Measurements from ENCODE around the gene C4orf33.

The C4orf33 gene

DNA sequence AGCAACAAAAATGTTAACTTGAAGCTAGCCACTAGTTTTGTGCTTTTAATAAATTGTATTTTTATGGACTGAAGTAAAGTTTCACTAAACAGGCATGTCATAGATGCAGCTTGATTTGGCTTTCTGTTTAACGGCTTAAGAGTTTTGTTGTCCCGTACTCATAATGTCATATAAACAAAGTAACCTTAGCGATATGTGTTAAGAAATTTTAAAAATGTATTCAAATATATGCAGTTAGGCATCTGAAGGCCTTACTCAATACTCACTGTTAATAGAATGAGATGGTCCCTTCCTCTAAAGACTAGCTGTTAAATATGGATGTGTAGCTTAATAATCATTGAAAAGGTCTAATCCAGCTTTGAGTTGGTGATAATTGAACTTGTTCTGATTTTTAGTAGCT lies 1.6 kb upstream of the C4orf33 start:
- ChIA-PET POLR2A (no interaction called here), CTCF (no interaction called here)
- peak overlapping the region; percentile 88 for H3K4me3 ChIP-seq (ENCODE audit: low read depth, low read length)

DNA sequence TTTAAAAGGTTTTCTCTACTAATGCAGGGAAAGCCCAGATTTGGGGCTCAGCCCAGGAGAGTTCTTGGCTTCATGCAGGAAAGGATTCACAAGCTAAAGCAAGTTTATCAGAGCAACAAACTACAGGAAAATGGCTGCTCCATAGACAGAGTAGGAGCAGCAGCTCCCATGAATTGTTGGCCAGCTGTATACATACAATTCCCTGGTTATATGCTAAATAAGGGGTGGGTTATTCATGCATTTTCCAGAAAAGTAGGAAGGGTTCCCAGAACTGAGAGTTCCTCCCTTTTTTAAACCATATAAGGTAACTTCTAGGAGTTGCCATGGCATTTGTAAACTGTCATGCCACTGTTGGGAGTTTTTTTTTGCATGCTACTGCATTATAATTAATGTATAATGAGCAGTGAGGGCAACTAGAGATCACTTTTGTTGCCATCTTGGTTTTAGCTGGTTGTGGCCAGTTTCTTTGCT lies 2.6 kb downstream of the C4orf33 start:
- peaks cover 0 to 6% of the 10 kb centered on the region in 2 experiments; a peak in 1 of 3 replicates for H3K36me3 ChIP-seq (ENCODE audit: control insufficient read depth in 2 of 2, insufficient read depth in 1 of 2, low read length in 2 of 2)
- H3K4me1 ChIP-seq (ENCODE audit: control insufficient read depth, insufficient read depth, low read length): no peaks in the 10 kb centered on the region
- no peak for TF ChIP-seq ZNF521 (tag by site-specific recombination; IDR thresholded peaks at IDR 0.05)
- no peak for TF ChIP-seq SP2 (tag by site-specific recombination; IDR thresholded peaks at IDR 0.05)
- TF ChIP-seq ZNF2 (tag by site-specific recombination; IDR thresholded peaks at IDR 0.05): no peak
- CTCF ChIA-PET: no interaction called here
- POLR2A ChIA-PET: no interaction called here
- no peak overlapping the region for H3K4me3 ChIP-seq (ENCODE audit: low read depth, low read length)
- no peak overlapping the region for H3K27ac ChIP-seq (ENCODE audit: extremely low read depth, low read depth, low read length)
- H3K9me3 ChIP-seq (ENCODE audit: control insufficient read depth, insufficient read depth, low read depth, low read length): no peaks in the 10 kb centered on the region

More for the DNA sequence above, 1.6 kb upstream of the C4orf33 start:
- Histone ChIP-seq H3K9me3 (ENCODE audit: control insufficient read depth, insufficient read depth, low read depth, low read length) (no peaks in the 10 kb centered on the region), H3K36me3 (ENCODE audit: control insufficient read depth in 2 of 2, insufficient read depth in 1 of 2, low read length in 2 of 2) (no peaks in the 10 kb centered on the region), H3K4me1 (ENCODE audit: control insufficient read depth, insufficient read depth, low read length) (no peaks in the 10 kb centered on the region), H3K27ac (ENCODE audit: extremely low read depth, low read depth, low read length) (no peak overlapping the region)
- TF ChIP-seq ZNF791 (tag by site-specific recombination; IDR thresholded peaks at IDR 0.05) (no peak), ZSCAN23 (tag by site-specific recombination; IDR thresholded peaks at IDR 0.05) (no peak), ZNF169 (tag by site-specific recombination; IDR thresholded peaks at IDR 0.05) (no peak), ZNF558 (tag by site-specific recombination; IDR thresholded peaks at IDR 0.05) (no peak), ZNF555 (tag by site-specific recombination; conservative IDR thresholded peaks at IDR 0.05) (no peak), ZBTB20 (tag by site-specific recombination; IDR thresholded peaks at IDR 0.05) (no peak), ZNF266 (tag by site-specific recombination; IDR thresholded peaks at IDR 0.05; ENCODE audit: low read depth) (no peak), SP3 (tag by site-specific recombination; IDR thresholded peaks at IDR 0.05) (no peak), KLF9 (tag by site-specific recombination; IDR thresholded peaks at IDR 0.05; ENCODE audit: low read depth) (no peak), ZNF214 (tag by site-specific recombination; IDR thresholded peaks at IDR 0.05; ENCODE audit: borderline replicate concordance) (no peak), GLI2 (tag by site-specific recombination; IDR thresholded peaks at IDR 0.05; ENCODE audit: borderline replicate concordance, low read depth) (no peak), SCRT1 (tag by site-specific recombination; IDR thresholded peaks at IDR 0.05; ENCODE audit: borderline replicate concordance) (no peak)
- TF ChIP-seq, protein P1, sequence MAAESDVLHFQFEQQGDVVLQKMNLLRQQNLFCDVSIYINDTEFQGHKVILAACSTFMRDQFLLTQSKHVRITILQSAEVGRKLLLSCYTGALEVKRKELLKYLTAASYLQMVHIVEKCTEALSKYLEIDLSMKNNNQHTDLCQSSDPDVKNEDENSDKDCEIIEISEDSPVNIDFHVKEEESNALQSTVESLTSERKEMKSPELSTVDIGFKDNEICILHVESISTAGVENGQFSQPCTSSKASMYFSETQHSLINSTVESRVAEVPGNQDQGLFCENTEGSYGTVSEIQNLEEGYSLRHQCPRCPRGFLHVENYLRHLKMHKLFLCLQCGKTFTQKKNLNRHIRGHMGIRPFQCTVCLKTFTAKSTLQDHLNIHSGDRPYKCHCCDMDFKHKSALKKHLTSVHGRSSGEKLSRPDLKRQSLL (tag by site-specific recombination; IDR thresholded peaks at IDR 0.05): no peak
- TF ChIP-seq, protein P2, sequence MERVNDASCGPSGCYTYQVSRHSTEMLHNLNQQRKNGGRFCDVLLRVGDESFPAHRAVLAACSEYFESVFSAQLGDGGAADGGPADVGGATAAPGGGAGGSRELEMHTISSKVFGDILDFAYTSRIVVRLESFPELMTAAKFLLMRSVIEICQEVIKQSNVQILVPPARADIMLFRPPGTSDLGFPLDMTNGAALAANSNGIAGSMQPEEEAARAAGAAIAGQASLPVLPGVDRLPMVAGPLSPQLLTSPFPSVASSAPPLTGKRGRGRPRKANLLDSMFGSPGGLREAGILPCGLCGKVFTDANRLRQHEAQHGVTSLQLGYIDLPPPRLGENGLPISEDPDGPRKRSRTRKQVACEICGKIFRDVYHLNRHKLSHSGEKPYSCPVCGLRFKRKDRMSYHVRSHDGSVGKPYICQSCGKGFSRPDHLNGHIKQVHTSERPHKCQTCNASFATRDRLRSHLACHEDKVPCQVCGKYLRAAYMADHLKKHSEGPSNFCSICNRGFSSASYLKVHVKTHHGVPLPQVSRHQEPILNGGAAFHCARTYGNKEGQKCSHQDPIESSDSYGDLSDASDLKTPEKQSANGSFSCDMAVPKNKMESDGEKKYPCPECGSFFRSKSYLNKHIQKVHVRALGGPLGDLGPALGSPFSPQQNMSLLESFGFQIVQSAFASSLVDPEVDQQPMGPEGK (tag by site-specific recombination; IDR thresholded peaks at IDR 0.05): no peak

DNA sequence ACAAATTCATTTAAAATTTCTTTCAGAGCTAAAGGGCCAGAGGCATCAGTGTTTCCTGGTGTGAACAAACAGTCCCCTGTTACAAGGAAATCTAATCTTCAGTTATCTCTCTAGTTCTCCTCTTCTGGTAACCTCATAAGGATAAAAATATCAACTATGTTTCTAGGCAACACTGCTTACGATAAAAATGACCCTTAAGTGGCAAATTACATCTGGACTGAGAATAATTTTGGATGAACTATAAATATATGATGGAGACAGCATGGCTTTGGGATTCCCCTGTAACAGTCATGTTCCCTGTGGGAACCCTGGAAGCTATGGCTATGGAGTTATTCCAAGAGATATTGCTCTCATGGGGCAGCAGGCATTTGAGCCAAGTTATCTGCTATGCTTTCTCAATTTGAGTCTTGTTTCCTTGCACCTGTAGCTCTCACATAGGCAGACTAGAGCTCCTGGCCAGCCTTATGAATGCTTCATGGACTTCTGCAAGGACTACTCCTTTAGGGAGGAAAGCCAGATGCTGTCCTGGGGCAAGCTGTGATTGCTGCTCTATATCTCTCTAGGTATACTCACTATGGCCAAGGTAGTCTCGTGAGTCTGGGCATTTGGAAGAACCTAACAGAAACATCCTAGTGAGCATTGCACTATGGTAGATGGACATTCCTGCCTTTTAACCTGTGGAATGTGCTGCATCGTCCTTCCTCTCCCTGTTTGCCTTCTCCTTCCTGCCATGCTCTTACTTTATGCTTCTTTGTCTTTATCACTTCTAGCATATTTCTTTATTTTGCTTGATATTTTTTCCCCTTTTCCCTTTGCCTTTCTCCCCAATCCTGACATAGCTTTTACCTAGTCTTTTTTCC lies 14.2 kb downstream of the C4orf33 start:
- H3K36me3 ChIP-seq (ENCODE audit: control insufficient read depth in 2 of 2, insufficient read depth in 1 of 2, low read length in 2 of 2): peaks cover 0 to 19% of the 10 kb centered on the region in 2 experiments; a peak in 1 of 3 replicates
- TF ChIP-seq SCRT2 (tag by site-specific recombination; IDR thresholded peaks at IDR 0.05): peak; percentile 23
- TF ChIP-seq ZNF23 (tag by site-specific recombination; IDR thresholded peaks at IDR 0.05; ENCODE audit: borderline replicate concordance): no peak
- ChIA-PET CTCF (no interaction called here), POLR2A (interaction anchor here (0.5 kb wide), 1 partner anchor 24 kb away, joined by 3 read pairs; no protein-coding TSS in a partner anchor)
- H3K27ac ChIP-seq (ENCODE audit: extremely low read depth, low read depth, low read length): no peak overlapping the region
- H3K9me3 ChIP-seq (ENCODE audit: control insufficient read depth, insufficient read depth, low read depth, low read length): no peaks in the 10 kb centered on the region
- no peaks in the 10 kb centered on the region for H3K4me1 ChIP-seq (ENCODE audit: control insufficient read depth, insufficient read depth, low read length)
- no peak overlapping the region for H3K4me3 ChIP-seq (ENCODE audit: low read depth, low read length)
